BJ (cell line): ENCODE data around the gene NUAK1. TPM values are rescaled to one million over a fixed set of nuclear protein-coding genes. Genes with fewer than 3 reads are reported as not detected.

Source experiments
- CTCF ChIA-PET: fragments of 350-600 bp; formaldehyde crosslinking; extraction: SDS; loops from one replicate; lab custom pipeline; 2021; ENCODE audit warnings: antibody characterized with exemption, inconsistent platforms; lab: Yijun Ruan, JAX
- POLR2A ChIA-PET: fragments of 300-600 bp; sonication (Branson Sonifier 250); formaldehyde crosslinking; extraction: SDS; loops from one replicate; lab custom pipeline; 2021; ENCODE audit warnings: antibody characterized with exemption; lab: Charles Lee
- DNase-seq: peaks from one replicate; pipeline ENCODE4 v3.0.0-alpha.2; 2011; ENCODE audit warnings: low read depth
- H3K27me3 ChIP-seq: 2 replicates; pipeline ENCODE4 v1.6.0; 2011; ENCODE audit warnings: low read length; ENCODE audit not compliant: control insufficient read depth, insufficient read depth
- H3K36me3 ChIP-seq: 2 replicates; pipeline ENCODE4 v1.5.1; 2011; ENCODE audit warnings: low read length; ENCODE audit not compliant: control insufficient read depth, insufficient read depth
- H3K4me3 ChIP-seq: 2 replicates; pipeline ENCODE4 v1.5.1; 2011; ENCODE audit warnings: low read depth, mild to moderate bottlenecking, control low read depth, low read length
- polyA plus RNA-seq: library from polyadenylated mRNA; depleted of rRNA; stranded (reverse); fragments of >200 nt; gene quantifications from 2 replicates; pipeline ENCODE4 v1.2.3, GENCODE V29; 2011; rRNA removed
- TF ChIP-seq, protein P1 (sequence below): IDR thresholded peaks from 2 replicates; pipeline ENCODE4 v1.5.1; 2011; ENCODE audit warnings: low read depth, mild to moderate bottlenecking, control low read depth, inconsistent platforms, low read length, moderate library complexity; ENCODE audit not compliant: insufficient read depth

The NUAK1 gene
- polyA plus RNA-seq, 1 experiment: 37.0 TPM

DNA sequence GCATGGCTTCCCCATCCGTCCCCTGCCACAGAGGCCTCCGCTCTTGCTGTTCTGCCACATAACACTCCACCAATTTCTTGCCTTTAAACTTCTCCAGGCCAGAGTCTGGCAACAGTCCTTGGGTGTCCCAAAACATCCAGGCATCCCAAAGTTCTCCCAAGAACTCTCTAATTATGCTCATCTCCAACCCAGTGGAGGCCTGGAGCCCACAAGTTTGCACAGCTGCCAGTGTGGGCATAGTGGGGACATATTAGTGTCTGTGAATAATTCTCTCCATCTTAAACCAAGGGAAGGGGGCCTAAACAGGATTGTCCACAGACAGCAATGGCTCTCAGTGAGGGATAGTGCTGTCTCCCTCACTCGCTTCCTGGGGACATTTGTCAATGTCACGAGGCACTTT is 124.8 kb downstream of the NUAK1 start:
- CTCF ChIA-PET: interaction anchor here (0.8 kb wide), 1 partner anchor 413 kb away, joined by 3 read pairs; no protein-coding TSS in a partner anchor
- POLR2A ChIA-PET: no interaction called here
- Histone ChIP-seq H3K36me3 (no peaks in the 10 kb centered on the region), H3K4me3 (no peak overlapping the region), H3K27me3 (no peaks in the 10 kb centered on the region)
- TF ChIP-seq, protein P1, sequence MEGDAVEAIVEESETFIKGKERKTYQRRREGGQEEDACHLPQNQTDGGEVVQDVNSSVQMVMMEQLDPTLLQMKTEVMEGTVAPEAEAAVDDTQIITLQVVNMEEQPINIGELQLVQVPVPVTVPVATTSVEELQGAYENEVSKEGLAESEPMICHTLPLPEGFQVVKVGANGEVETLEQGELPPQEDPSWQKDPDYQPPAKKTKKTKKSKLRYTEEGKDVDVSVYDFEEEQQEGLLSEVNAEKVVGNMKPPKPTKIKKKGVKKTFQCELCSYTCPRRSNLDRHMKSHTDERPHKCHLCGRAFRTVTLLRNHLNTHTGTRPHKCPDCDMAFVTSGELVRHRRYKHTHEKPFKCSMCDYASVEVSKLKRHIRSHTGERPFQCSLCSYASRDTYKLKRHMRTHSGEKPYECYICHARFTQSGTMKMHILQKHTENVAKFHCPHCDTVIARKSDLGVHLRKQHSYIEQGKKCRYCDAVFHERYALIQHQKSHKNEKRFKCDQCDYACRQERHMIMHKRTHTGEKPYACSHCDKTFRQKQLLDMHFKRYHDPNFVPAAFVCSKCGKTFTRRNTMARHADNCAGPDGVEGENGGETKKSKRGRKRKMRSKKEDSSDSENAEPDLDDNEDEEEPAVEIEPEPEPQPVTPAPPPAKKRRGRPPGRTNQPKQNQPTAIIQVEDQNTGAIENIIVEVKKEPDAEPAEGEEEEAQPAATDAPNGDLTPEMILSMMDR: no peak
- no peak for DNase-seq

Other genes starting within 250 kb of the NUAK1 start
- gene CKAP4, start 109.1 kb upstream of the NUAK1 start, polyA plus RNA-seq: 315 and 337 TPM in 2 replicates
- 16.8 and 22.0 TPM in 2 replicates for gene TCP11L2, start 163.8 kb upstream of the NUAK1 start, polyA plus RNA-seq
- gene POLR3B, start 218.8 kb upstream of the NUAK1 start, polyA plus RNA-seq: 6.4 and 11.1 TPM in 2 replicates